ENCODE data around the gene DZIP1L. TPM values are rescaled to one million over a fixed set of nuclear protein-coding genes. Genes with fewer than 3 reads are reported as not detected.
A peak's percentile ranks its signal among the peaks of the same experiment; 100 is the strongest.

Gene DZIP1L
- total RNA-seq (14.6 and 17.9 TPM in 2 replicates), polyA plus RNA-seq (3.0 and 4.1 TPM in 2 replicates), polyA minus RNA-seq (4.3 and 11.6 TPM in 2 replicates), Bru-seq, nascent RNA (percentile 68 among the genes with signal in this experiment), BruChase-seq, experiment 1, labeled RNA remaining after a 6-hour chase (percentile 44 among the genes with signal in this experiment), BruChase-seq, experiment 2, labeled RNA remaining after a 2-hour chase (percentile 60 among the genes with signal in this experiment)
- polyA plus RNA-seq (2011; cell fraction: cytosol; rRNA removed), result 1.2 and 2.2 TPM in 2 replicates
- 18.3 and 20.0 TPM in 2 replicates for polyA plus RNA-seq (2011; cell fraction: nucleus; rRNA removed)
- 1.6 and 3.8 TPM in 2 replicates for polyA plus RNA-seq (2012)
- 2.3 TPM for polyA minus RNA-seq (2011; cell fraction: cytosol; rRNA and poly(A)+ RNA removed)
- 15.4 and 15.7 TPM in 2 replicates for polyA minus RNA-seq (2011; cell fraction: nucleus; rRNA and poly(A)+ RNA removed)
- long read RNA-seq, partial matches to known transcripts, result 2 of 7 reads
- long read RNA-seq, other reads (novel, unspliced or antisense), result 4 of 7 reads

DNA sequence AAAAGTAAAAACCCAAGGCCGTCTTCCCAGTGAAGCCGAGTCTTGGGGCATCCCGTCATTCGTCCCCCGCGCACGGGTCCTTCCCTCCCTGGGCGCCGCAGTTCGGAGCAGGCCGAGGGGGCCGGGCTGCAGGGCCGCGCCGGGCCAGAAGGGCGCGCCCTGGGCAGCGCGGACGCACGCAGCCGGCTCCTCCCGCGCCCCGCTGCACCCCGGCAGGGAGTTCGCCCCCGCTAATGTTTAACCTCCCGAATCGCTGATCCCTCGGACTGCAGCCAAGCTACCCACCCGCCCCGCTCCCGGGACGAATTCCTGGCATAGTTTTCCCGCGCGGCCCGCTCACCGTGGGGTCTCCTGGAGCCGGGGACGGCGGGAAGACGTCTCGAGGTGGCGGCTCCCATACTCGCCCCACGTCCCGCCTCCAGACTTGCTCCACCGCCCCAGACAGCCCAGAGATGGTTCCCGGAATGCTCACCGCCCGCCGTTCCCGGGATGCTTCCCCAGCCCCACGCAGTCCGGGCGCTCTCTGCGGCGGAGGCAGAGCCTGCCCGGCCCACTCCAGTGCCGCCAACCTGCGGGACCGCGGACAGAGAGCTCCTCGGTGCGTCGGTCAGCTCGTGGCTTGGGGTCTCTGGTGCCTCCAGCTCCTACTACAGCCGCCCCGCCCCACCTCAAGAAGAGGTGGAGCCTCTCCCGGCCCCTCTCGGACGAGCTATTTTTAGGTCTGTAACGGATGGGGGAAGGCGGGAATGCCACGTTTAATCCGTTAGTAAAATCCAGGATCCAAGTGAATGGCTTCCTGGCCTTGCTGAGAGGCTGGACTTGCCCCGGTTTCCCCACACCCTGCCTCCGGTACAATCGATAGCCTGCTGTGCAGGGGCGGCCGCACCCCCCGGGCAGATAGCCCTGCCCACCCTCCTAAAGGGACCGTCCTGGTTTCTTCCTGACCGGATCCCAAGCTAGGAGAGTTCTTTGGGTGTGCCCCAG lies at the start of gene DZIP1L:
Gene DZIP1L (minus strand): TSS at position 621 of the 984 bp plus-strand sequence. CDS start 11,637 bp downstream, outside the sequence.
- peak; percentile 77 for FAIRE-seq
- H3K4me1 ChIP-seq (ENCODE audit: control insufficient read depth, extremely low read depth, insufficient read depth, low read length), result peaks cover 5% of the 10 kb centered on the region
- ChIA-PET POLR2A (no interaction called here), CTCF (interaction anchor here (0.7 to 1.9 kb wide), 12 partner anchors 8 to 62 kb away, joined by 3 to 13 read pairs (median 4); partner anchors contain the start of gene DBR1)
- peak within 1 kb of the TSS; percentile 77 for H2AFZ ChIP-seq (ENCODE audit: low read depth, low read length)
- peak within 1 kb of the TSS; percentile 15 for H3K27ac ChIP-seq (ENCODE audit: insufficient read depth, low read depth, low read length)
- peak; percentile 61 for DNase-seq (ENCODE audit: low read depth, low spot score)
- no peaks in the 10 kb centered on the region for H3K9me3 ChIP-seq (replicated peaks; ENCODE audit: control insufficient read depth, insufficient read depth, low read length)
- dilution Hi-C loops (cut with MboI; ENCODE audit: extremely low pct_ligation_motif_present, low sequenced_read_pairs) (no loop called here), intact Hi-C loops (cut with micrococcal nuclease) (loop anchor here (1.0 to 5.0 kb wide), 4 partner anchors 47 to 232 kb away; partner anchors contain the start of genes ARMC8, DBR1 and MRAS)
- TF ChIP-seq POLR2A (IDR thresholded peaks at IDR 0.05; ENCODE audit: low read depth, low read length) (peak; percentile 23), POLR2AphosphoS5 (IDR thresholded peaks at IDR 0.05; ENCODE audit: insufficient read depth, low read depth, low read length) (peak; percentile 19), JUN (IDR thresholded peaks at IDR 0.05; ENCODE audit: borderline replicate concordance, insufficient read depth, insufficient read length, low read depth) (no peak), CTCF (IDR thresholded peaks at IDR 0.05; ENCODE audit: extremely low read depth in 1 of 2, insufficient read depth in 1 of 2, low read depth in 1 of 2, low read length in 2 of 2) (peak; percentile 46 to 50)
- H3K79me2 ChIP-seq (ENCODE audit: control insufficient read depth, insufficient read depth, low read length), result no peaks in the 10 kb centered on the region
- H3K27me3 ChIP-seq (ENCODE audit: control insufficient read depth in 2 of 2, insufficient read depth in 2 of 2, low read length in 2 of 2), result no peaks in the 10 kb centered on the region
- H3K4me3 ChIP-seq (replicated peaks in 1 of 3; ENCODE audit: insufficient read depth in 1 of 3, low read depth in 1 of 3, low read length in 3 of 3), result peak within 1 kb of the TSS; percentile 51 to 75 (median 52)
- H4K20me1 ChIP-seq (replicated peaks; ENCODE audit: control insufficient read depth, extremely low read depth, insufficient read depth, low read length), result no peaks in the 10 kb centered on the region
- no peaks in the 10 kb centered on the region for H3K36me3 ChIP-seq (ENCODE audit: control insufficient read depth in 2 of 2, extremely low read depth in 1 of 2, insufficient read depth in 2 of 2, low read length in 2 of 2)
- H3K9me1 ChIP-seq (replicated peaks; ENCODE audit: control insufficient read depth, extremely low read depth, insufficient read depth, low read length), result no peaks in the 10 kb centered on the region
- H3K4me2 ChIP-seq (ENCODE audit: insufficient read depth, low read length), result peak within 1 kb of the TSS; percentile 68
- no TSS peak for BruUV-seq (replicated peaks)
- peak within 1 kb of the TSS; percentile 65 for H3K9ac ChIP-seq (replicated peaks; ENCODE audit: extremely low read depth, insufficient read depth, low read length)

Measured in endothelial cell of umbilical vein (primary cell).